ENCODE data around the gene PTPRT.

PTPRT gene

DNA sequence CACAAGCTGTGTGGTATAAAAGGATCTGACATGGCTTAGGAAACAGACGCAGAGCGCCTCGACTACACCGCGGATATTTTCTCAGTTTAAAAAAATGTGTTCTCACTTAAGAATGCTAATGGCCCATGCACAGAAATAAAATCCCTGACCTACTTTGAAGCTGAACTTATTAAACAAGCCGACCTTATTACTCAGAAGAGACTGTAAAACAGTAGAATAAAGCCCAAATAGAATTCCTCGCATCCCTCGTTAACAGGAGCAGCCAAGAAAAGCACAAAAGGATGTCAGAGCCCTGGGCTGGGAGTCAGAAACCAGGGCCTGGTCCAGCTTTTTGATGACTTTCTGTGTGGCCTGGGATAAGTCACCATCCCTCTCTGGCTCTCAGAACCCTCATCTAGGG, 489.3 kb downstream of the PTPRT start:
- Histone ChIP-seq H3K36me3 (ENCODE audit: control insufficient read depth, insufficient read depth, low read length) (no peaks in the 10 kb centered on the region), H3K27me3 (ENCODE audit: control insufficient read depth, insufficient read depth, low read length, poor library complexity, severe bottlenecking) (no peaks in the 10 kb centered on the region), H3K9me3 (ENCODE audit: control insufficient read depth, low read length) (no peaks in the 10 kb centered on the region), H3K4me3 (ENCODE audit: insufficient read depth, low read depth, low read length) (no peak overlapping the region), H3K4me1 (ENCODE audit: control insufficient read depth, insufficient read depth, low read length) (no peaks in the 10 kb centered on the region), H3K27ac (ENCODE audit: insufficient read depth, low read depth, low read length, poor library complexity, severe bottlenecking) (no peak overlapping the region)
- 78 to 86% methylated on average over 8 of the region's 8 CpGs for WGBS, 2 experiments

DNA sequence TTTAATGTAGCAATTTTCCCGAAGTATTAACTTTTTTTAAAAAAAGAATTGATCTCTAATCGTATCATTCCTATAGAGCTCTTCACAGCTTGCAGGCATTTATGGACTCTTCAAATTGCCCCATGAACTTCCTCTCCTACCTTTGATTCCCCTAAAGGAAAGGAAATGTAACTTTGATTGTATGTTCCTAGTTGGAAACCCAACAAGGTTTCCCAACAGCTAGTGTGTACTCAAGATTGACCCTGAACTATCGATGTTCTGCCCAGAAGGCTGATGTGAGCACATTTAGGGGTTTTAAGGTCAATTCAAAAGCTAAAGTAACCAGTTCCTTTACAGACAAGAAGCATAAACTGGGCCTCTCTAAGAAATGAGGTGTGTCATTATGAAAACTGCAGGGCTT, 491.7 kb downstream of the PTPRT start:
- Histone ChIP-seq H3K9me3 (ENCODE audit: control insufficient read depth, low read length) (no peaks in the 10 kb centered on the region), H3K4me1 (ENCODE audit: control insufficient read depth, insufficient read depth, low read length) (no peaks in the 10 kb centered on the region), H3K27me3 (ENCODE audit: control insufficient read depth, insufficient read depth, low read length, poor library complexity, severe bottlenecking) (no peaks in the 10 kb centered on the region), H3K4me3 (ENCODE audit: insufficient read depth, low read depth, low read length) (no peak overlapping the region), H3K36me3 (ENCODE audit: control insufficient read depth, insufficient read depth, low read length) (no peaks in the 10 kb centered on the region), H3K27ac (ENCODE audit: insufficient read depth, low read depth, low read length, poor library complexity, severe bottlenecking) (no peak overlapping the region)
- WGBS, 2 experiments = 77 to 88% methylated on average over 3 of the region's 3 CpGs

DNA sequence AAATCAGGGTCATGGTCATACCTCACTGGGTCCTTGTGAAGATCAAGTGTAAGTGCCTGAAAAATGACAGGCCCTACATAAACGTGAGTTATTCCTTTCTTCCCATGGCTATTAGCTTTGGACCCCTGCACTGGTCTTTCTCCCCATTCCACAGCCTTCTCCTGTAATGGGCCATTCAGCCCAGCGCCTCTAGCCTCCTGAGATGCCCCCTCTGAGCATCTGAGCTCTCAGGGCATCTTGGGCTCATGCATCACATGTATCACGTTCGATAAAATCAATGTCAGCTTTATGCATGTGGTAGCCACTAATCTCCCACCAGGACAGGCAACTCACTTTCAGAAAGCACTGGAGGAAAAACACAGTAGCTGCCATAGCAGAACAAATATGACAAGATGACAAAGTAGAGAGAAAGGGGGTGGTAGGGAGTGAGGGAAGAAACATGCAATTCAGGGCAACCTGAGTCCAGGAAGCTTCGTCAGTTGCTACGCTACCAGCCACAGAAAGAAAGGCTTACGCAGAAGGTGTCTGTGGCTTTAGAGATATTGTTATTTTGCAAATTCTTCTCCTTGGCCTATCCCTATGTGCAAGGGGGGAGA, 498.8 kb downstream of the PTPRT start:
- Histone ChIP-seq H3K27me3 (ENCODE audit: control insufficient read depth, insufficient read depth, low read length, poor library complexity, severe bottlenecking) (no peaks in the 10 kb centered on the region), H3K36me3 (ENCODE audit: control insufficient read depth, insufficient read depth, low read length) (no peaks in the 10 kb centered on the region), H3K4me1 (ENCODE audit: control insufficient read depth, insufficient read depth, low read length) (no peaks in the 10 kb centered on the region), H3K27ac (ENCODE audit: insufficient read depth, low read depth, low read length, poor library complexity, severe bottlenecking) (no peak overlapping the region), H3K4me3 (ENCODE audit: insufficient read depth, low read depth, low read length) (no peak overlapping the region), H3K9me3 (ENCODE audit: control insufficient read depth, low read length) (no peaks in the 10 kb centered on the region)
- WGBS, 2 experiments = 88 to 90% methylated on average over 7 of the region's 7 CpGs

DNA sequence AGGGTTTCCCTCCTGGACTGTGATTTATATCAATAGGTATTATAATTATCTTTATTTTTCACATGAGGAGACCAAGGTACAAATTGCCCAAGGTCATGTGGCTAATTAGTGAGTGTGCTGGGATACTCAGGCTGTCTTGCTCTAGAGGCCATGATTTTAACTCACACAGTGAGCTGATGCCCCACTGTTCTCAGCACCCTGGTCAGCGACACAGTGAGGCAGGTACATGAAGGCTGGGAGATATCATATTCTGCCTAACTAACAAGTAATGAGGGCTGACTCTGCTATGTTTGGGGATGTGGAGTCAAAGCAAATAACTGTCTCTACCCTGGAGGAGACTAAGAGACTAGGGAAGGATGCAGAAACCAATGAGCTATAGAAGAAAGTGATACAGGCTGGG, 501.1 kb downstream of the PTPRT start:
- Histone ChIP-seq H3K4me3 (ENCODE audit: insufficient read depth, low read depth, low read length) (no peak overlapping the region), H3K4me1 (ENCODE audit: control insufficient read depth, insufficient read depth, low read length) (no peaks in the 10 kb centered on the region), H3K27me3 (ENCODE audit: control insufficient read depth, insufficient read depth, low read length, poor library complexity, severe bottlenecking) (no peaks in the 10 kb centered on the region), H3K36me3 (ENCODE audit: control insufficient read depth, insufficient read depth, low read length) (no peaks in the 10 kb centered on the region), H3K9me3 (ENCODE audit: control insufficient read depth, low read length) (no peaks in the 10 kb centered on the region), H3K27ac (ENCODE audit: insufficient read depth, low read depth, low read length, poor library complexity, severe bottlenecking) (no peak overlapping the region)
- WGBS, 2 experiments = 30 to 50% methylated on average over 1 of the region's 1 CpG

DNA sequence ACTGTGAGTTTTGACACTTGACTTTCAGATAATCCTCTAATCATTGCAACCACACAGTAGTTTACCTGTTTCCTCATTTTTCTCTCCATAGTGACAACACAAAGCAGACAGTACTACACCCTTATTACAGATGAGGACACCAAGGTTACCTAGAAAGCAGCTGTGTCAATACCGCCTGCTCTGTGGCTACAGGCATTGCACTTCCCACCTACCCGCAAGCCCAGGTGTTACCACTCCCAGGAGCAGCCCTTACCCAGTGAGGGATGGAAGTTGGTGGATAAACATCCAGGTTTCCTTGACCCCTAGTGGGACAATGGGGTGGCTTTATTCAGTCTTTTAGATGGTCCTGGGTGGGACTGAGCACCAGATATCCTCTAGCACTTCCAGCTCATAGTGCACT, 503.6 kb downstream of the PTPRT start:
- H3K27ac ChIP-seq (ENCODE audit: insufficient read depth, low read depth, low read length, poor library complexity, severe bottlenecking) = no peak overlapping the region
- no peak overlapping the region for H3K4me3 ChIP-seq (ENCODE audit: insufficient read depth, low read depth, low read length)
- no peaks in the 10 kb centered on the region for H3K36me3 ChIP-seq (ENCODE audit: control insufficient read depth, insufficient read depth, low read length)
- 90 to 94% methylated on average over 2 of the region's 2 CpGs for WGBS, 2 experiments
- H3K4me1 ChIP-seq (ENCODE audit: control insufficient read depth, insufficient read depth, low read length) = no peaks in the 10 kb centered on the region
- H3K27me3 ChIP-seq (ENCODE audit: control insufficient read depth, insufficient read depth, low read length, poor library complexity, severe bottlenecking) = no peaks in the 10 kb centered on the region
- H3K9me3 ChIP-seq (ENCODE audit: control insufficient read depth, low read length) = no peaks in the 10 kb centered on the region

DNA sequence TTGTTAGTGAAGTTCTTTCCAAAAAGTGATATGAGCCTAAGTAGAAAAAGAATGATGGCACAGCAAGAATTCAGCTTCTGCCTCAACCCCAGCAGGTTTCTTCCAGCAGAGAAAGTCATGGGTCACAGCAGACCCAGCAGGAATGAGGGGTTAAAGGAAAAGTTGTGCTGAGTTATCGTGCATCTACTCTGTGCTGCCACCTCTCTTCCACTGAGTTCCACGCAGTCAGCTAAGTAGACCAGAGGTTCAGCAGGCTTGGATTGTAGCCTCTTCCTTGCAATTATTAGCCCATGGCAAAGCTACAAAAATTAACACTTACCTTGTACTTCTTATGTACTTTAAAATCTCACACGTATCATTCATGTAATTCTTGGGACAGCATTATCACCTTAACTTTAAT, 510.8 kb downstream of the PTPRT start:
- Histone ChIP-seq H3K9me3 (ENCODE audit: control insufficient read depth, low read length) (no peaks in the 10 kb centered on the region), H3K4me3 (ENCODE audit: insufficient read depth, low read depth, low read length) (no peak overlapping the region), H3K27me3 (ENCODE audit: control insufficient read depth, insufficient read depth, low read length, poor library complexity, severe bottlenecking) (no peaks in the 10 kb centered on the region), H3K4me1 (ENCODE audit: control insufficient read depth, insufficient read depth, low read length) (no peaks in the 10 kb centered on the region), H3K27ac (ENCODE audit: insufficient read depth, low read depth, low read length, poor library complexity, severe bottlenecking) (no peak overlapping the region), H3K36me3 (ENCODE audit: control insufficient read depth, insufficient read depth, low read length) (no peaks in the 10 kb centered on the region)
- WGBS, 2 experiments = 38 to 41% methylated on average over 3 of the region's 3 CpGs

DNA sequence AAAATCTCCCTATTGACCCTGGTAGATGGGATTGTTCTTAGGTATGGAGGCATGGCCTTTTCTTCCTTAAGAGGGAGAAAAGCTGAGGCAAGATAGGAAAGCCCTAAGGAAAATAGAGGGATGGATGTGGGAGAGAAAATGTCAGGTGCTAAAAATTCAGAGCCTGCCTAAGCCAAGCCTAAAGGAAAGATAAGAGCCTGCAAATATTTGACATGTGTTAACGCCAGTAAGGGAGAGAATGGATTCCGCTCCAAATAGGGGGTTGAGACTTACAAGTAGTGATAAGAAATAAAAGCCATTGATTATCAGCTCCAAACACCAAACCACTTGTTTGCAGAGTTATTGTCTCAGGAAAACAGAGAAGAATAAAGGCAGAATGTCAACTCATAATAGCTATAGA, 533.6 kb downstream of the PTPRT start:
- no peaks in the 10 kb centered on the region for H3K9me3 ChIP-seq (ENCODE audit: control insufficient read depth, low read length)
- H3K4me1 ChIP-seq (ENCODE audit: control insufficient read depth, insufficient read depth, low read length) = no peaks in the 10 kb centered on the region
- 88 to 100% methylated on average over 2 of the region's 2 CpGs for WGBS, 2 experiments
- H3K27me3 ChIP-seq (ENCODE audit: control insufficient read depth, insufficient read depth, low read length, poor library complexity, severe bottlenecking) = no peaks in the 10 kb centered on the region
- no peaks in the 10 kb centered on the region for H3K36me3 ChIP-seq (ENCODE audit: control insufficient read depth, insufficient read depth, low read length)
- no peak overlapping the region for H3K4me3 ChIP-seq (ENCODE audit: insufficient read depth, low read depth, low read length)
- no peak overlapping the region for H3K27ac ChIP-seq (ENCODE audit: insufficient read depth, low read depth, low read length, poor library complexity, severe bottlenecking)

DNA sequence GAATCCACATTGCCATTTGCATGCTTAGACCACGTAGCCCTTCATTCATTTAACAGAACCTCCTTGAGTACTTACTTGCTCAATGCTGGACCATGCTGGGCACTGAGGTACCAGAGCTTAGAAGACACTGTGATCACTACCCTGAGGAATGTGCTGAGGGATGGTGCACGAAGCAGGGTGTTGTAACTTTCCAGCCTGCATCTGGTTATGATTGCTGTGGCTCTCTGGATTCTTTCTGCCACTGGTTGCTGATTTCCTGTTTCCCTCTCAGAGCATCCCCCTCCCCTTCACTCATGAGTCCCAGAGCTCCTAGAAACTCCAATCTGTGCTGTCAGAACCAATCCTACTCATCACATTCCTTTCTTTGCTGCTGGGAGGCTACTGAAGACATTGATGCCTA, 537.4 kb downstream of the PTPRT start:
- Histone ChIP-seq H3K4me3 (ENCODE audit: insufficient read depth, low read depth, low read length) (no peak overlapping the region), H3K27me3 (ENCODE audit: control insufficient read depth, insufficient read depth, low read length, poor library complexity, severe bottlenecking) (no peaks in the 10 kb centered on the region), H3K9me3 (ENCODE audit: control insufficient read depth, low read length) (no peaks in the 10 kb centered on the region), H3K36me3 (ENCODE audit: control insufficient read depth, insufficient read depth, low read length) (no peaks in the 10 kb centered on the region), H3K27ac (ENCODE audit: insufficient read depth, low read depth, low read length, poor library complexity, severe bottlenecking) (no peak overlapping the region), H3K4me1 (ENCODE audit: control insufficient read depth, insufficient read depth, low read length) (peaks cover 7% of the 10 kb centered on the region)
- 87 to 90% methylated on average over 2 of the region's 2 CpGs for WGBS, 2 experiments

DNA sequence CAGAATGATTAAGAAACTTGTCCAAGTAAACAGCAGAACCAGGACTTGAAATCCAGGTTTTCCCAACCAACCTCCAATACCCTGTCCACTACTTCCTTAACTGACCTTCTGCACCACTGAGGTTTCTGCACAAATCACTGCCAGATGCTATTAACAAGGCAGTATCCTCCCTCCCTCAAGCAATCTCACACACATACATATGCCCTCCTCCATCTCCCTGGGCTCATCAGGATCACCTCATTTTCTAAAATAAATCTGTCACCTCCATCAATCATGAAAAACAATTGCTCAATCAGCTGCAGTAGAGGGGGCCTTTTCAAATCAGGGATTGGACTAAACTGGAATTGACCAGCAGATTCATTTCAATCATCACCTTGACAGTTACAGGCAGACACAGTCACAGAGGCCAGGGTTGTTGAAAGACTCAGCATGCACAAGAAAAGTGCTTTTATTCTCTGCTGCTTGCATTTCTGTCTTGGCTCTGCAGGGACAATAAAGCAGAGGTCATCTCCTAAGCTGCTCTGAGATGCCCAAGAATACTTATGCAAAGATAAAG, 539.4 kb downstream of the PTPRT start:
- Histone ChIP-seq H3K4me1 (ENCODE audit: control insufficient read depth, insufficient read depth, low read length) (peaks cover 7% of the 10 kb centered on the region), H3K27ac (ENCODE audit: insufficient read depth, low read depth, low read length, poor library complexity, severe bottlenecking) (no peak overlapping the region), H3K36me3 (ENCODE audit: control insufficient read depth, insufficient read depth, low read length) (no peaks in the 10 kb centered on the region), H3K9me3 (ENCODE audit: control insufficient read depth, low read length) (no peaks in the 10 kb centered on the region), H3K27me3 (ENCODE audit: control insufficient read depth, insufficient read depth, low read length, poor library complexity, severe bottlenecking) (no peaks in the 10 kb centered on the region), H3K4me3 (ENCODE audit: insufficient read depth, low read depth, low read length) (no peak overlapping the region)

DNA sequence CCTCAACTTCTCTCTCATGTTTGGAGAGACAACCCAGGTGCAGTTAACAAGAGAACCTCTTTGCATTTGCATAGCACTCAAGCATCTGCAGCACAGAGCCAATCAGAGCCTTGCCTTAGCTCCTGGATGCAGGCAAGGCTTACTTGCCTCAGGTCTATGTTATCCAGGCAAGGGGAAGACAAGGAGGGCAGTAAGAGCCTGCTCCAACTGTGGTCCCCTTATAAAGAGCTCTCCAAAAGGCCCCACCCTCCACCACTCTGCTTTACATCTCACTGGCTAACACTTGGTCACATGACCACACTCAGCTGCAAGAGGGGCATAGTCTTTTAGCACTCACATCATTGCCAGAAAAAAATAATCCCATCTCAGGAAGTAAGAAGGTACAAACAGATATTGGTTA, 540.0 kb downstream of the PTPRT start:
- H3K36me3 ChIP-seq (ENCODE audit: control insufficient read depth, insufficient read depth, low read length) = no peaks in the 10 kb centered on the region
- no peak overlapping the region for H3K4me3 ChIP-seq (ENCODE audit: insufficient read depth, low read depth, low read length)
- H3K27me3 ChIP-seq (ENCODE audit: control insufficient read depth, insufficient read depth, low read length, poor library complexity, severe bottlenecking) = no peaks in the 10 kb centered on the region
- no peaks in the 10 kb centered on the region for H3K9me3 ChIP-seq (ENCODE audit: control insufficient read depth, low read length)
- H3K4me1 ChIP-seq (ENCODE audit: control insufficient read depth, insufficient read depth, low read length) = peaks cover 7% of the 10 kb centered on the region
- H3K27ac ChIP-seq (ENCODE audit: insufficient read depth, low read depth, low read length, poor library complexity, severe bottlenecking) = no peak overlapping the region

DNA sequence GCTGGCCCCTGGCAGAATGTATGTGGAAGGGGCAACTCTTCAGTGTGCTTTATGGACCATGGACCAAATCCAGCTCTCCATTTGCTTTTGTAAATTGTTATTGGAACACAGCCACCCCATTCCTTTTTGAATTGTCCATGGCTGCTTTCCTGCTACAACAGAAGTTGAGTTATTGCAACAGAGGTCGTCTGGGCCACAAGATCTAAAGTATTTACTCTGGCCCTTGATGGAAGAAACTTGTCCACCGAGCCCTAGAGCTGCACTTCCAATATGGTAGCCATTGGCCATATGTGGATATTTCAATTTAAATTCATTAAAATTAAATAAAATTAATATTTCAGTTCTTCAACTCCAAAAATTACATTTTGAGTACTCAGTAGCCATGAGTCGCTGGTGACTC, 543.5 kb downstream of the PTPRT start:
- Histone ChIP-seq H3K27ac (ENCODE audit: insufficient read depth, low read depth, low read length, poor library complexity, severe bottlenecking) (no peak overlapping the region), H3K9me3 (ENCODE audit: control insufficient read depth, low read length) (no peaks in the 10 kb centered on the region), H3K4me1 (ENCODE audit: control insufficient read depth, insufficient read depth, low read length) (peaks cover 7% of the 10 kb centered on the region), H3K36me3 (ENCODE audit: control insufficient read depth, insufficient read depth, low read length) (no peaks in the 10 kb centered on the region), H3K27me3 (ENCODE audit: control insufficient read depth, insufficient read depth, low read length, poor library complexity, severe bottlenecking) (no peaks in the 10 kb centered on the region), H3K4me3 (ENCODE audit: insufficient read depth, low read depth, low read length) (no peak overlapping the region)
- WGBS, 2 experiments = 85 to 88% methylated on average over 3 of the region's 3 CpGs
